HCT116 (cell line): Measurements from ENCODE around the gene OR8D2. TPM values are rescaled to one million over a fixed set of nuclear protein-coding genes. Genes with fewer than 3 reads are reported as not detected.

Source experiments
- total RNA-seq: library from RNA; stranded (reverse); gene quantifications from one replicate; pipeline ENCODE4 v1.2.1, GENCODE V29; 2021; ENCODE audit not compliant: unreplicated experiment

OR8D2 gene
- total RNA-seq, 1 experiment from 2014 or later = not detected

Other genes with a start within 250 kb of the OR8D2 start
- 5.0 TPM for gene VWA5A, start 204.7 kb downstream of the OR8D2 start, total RNA-seq
- gene OR10D3, start 136.9 kb downstream of the OR8D2 start, total RNA-seq = not detected
- not detected for gene OR8G1, start 79.1 kb downstream of the OR8D2 start, total RNA-seq
- not detected for gene OR8G5, start 63.8 kb downstream of the OR8D2 start, total RNA-seq
- not detected for gene OR8D1, start 6.2 kb downstream of the OR8D2 start, total RNA-seq
- not detected for gene OR8B2, start 64.3 kb upstream of the OR8D2 start, total RNA-seq
- gene OR8B3, start 78.8 kb upstream of the OR8D2 start, total RNA-seq = not detected
- gene OR8B4, start 104.7 kb upstream of the OR8D2 start, total RNA-seq = not detected
- gene OR8B8, start 125.5 kb upstream of the OR8D2 start, total RNA-seq = not detected
- gene OR8B12, start 223.5 kb upstream of the OR8D2 start, total RNA-seq = not detected
- gene OR8A1, start 249.8 kb upstream of the OR8D2 start, total RNA-seq = not detected